GM21360 (cell line): Measurements from ENCODE around the gene RLF.

ENCODE experiments used
- ATAC-seq: cut with Tn5 transposase; IDR thresholded peaks from one replicate; pipeline ENCODE4 v1.9.1; 2021; ENCODE audit warnings: mild to moderate bottlenecking, moderate library complexity; ENCODE audit not compliant: unreplicated experiment

RLF gene

GRCh38 chr1:40226192-40226591 lies 65.0 kb downstream of the RLF start:
- no peak for ATAC-seq

GRCh38 chr1:40232444-40232843 lies 71.3 kb downstream of the RLF start:
- ATAC-seq: peak; percentile 93

- no peak for ATAC-seq
Observed at GRCh38 chr1:40239626-40240025, 78.4 kb downstream of the RLF start.

GRCh38 chr1:40240390-40240789 lies 79.2 kb downstream of the RLF start:
- no peak for ATAC-seq

GRCh38 chr1:40241362-40241761 lies 80.2 kb downstream of the RLF start:
- ATAC-seq: no peak

- ATAC-seq: no peak
Observed at GRCh38 chr1:40243351-40243750, 82.2 kb downstream of the RLF start.

GRCh38 chr1:40244138-40244744 lies 83.1 kb downstream of the RLF start:
- no peak for ATAC-seq

GRCh38 chr1:40245686-40246085 lies 84.5 kb downstream of the RLF start:
- ATAC-seq: no peak

- no peak for ATAC-seq
Observed at GRCh38 chr1:40247655-40248054, 86.5 kb downstream of the RLF start, which contains the start of gene TMCO2. TSS of gene TMCO2 (plus strand) at chr1:40247937. CDS start at chr1:40247994, 57 bp downstream.

- no peak for ATAC-seq
Observed at GRCh38 chr1:40248412-40248811, 87.2 kb downstream of the RLF start.

- no peak for ATAC-seq
Observed at GRCh38 chr1:40251456-40251855, 90.3 kb downstream of the RLF start.

GRCh38 chr1:40252601-40253000 lies 91.4 kb downstream of the RLF start:
- no peak for ATAC-seq

- no peak for ATAC-seq
Observed at GRCh38 chr1:40255231-40255630, 94.0 kb downstream of the RLF start.

GRCh38 chr1:40256401-40257084 lies 95.4 kb downstream of the RLF start:
- no peak for ATAC-seq

- peak; percentile 4 for ATAC-seq
Observed at GRCh38 chr1:40257313-40257687, 96.1 kb downstream of the RLF start.

- ATAC-seq: peak; percentile 88
Observed at GRCh38 chr1:40257688-40258444, 96.7 kb downstream of the RLF start, which contains the start of gene ZMPSTE24. TSS of gene ZMPSTE24 (plus strand) at chr1:40258236. CDS start at chr1:40258272, 36 bp downstream.

GRCh38 chr1:40258445-40258769 lies 97.2 kb downstream of the RLF start:
- ATAC-seq: no peak

GRCh38 chr1:40264354-40264781 lies 103.2 kb downstream of the RLF start:
- no peak for ATAC-seq

- no peak for ATAC-seq
Observed at GRCh38 chr1:40265298-40265697, 104.1 kb downstream of the RLF start.

GRCh38 chr1:40265919-40266318 lies 104.7 kb downstream of the RLF start:
- ATAC-seq: no peak

GRCh38 chr1:40266786-40267535 lies 105.8 kb downstream of the RLF start:
- no peak for ATAC-seq
